ENCODE results near the gene NFATC3. TPM values are rescaled to one million over a fixed set of nuclear protein-coding genes. Genes with fewer than 3 reads are reported as not detected.

NFATC3 gene
- total RNA-seq, 4 donors from 2014 or later = 27.5 to 107 (median 41.6) TPM

- Histone ChIP-seq H3K4me3 (no peak overlapping the region), H3K9me3 (no peaks in the 10 kb centered on the region), H3K27me3 (no peaks in the 10 kb centered on the region), H3K36me3 (no peaks in the 10 kb centered on the region), H3K27ac (no peak overlapping the region), H3K4me1 (no peaks in the 10 kb centered on the region)
- TF ChIP-seq POLR2AphosphoS5 (IDR thresholded peaks at IDR 0.05) (no peak), POLR2A (IDR thresholded peaks at IDR 0.05) (no peak), EP300 (IDR thresholded peaks at IDR 0.05; ENCODE audit: low read depth) (no peak), CTCF (IDR thresholded peaks at IDR 0.05) (no peak)
- DNase-seq = no peak
- intact Hi-C loops (cut with DNase I; ENCODE audit: low total_unique reads) = no loop called here
- WGBS, 2 donors (ENCODE audit: low coverage in 1 of 2) = 85 to 95% methylated on average over 4 of the region's 4 CpGs
- in situ Hi-C loops (cut with MboI; ENCODE audit: low pct_ligation_motif_present in 1 of 4, low pct_unique_long_range_greater_than_20kb in 1 of 4, low sequenced_read_pairs in 3 of 4) = no loop called here
These were observed 132.3 kb downstream of the NFATC3 start for GRCh38 chr16:68217506-68217905.

- DNase-seq = no peak
- in situ Hi-C loops (cut with MboI; ENCODE audit: low pct_ligation_motif_present in 1 of 4, low pct_unique_long_range_greater_than_20kb in 1 of 4, low sequenced_read_pairs in 3 of 4) = loop anchor here in 1 of 4 donors (10.0 kb wide), 1 partner anchor 145 kb away; no protein-coding TSS in a partner anchor
- Histone ChIP-seq H3K4me3 (no peak overlapping the region), H3K9me3 (no peaks in the 10 kb centered on the region), H3K27me3 (no peaks in the 10 kb centered on the region), H3K27ac (no peak overlapping the region), H3K4me1 (no peaks in the 10 kb centered on the region), H3K36me3 (no peaks in the 10 kb centered on the region)
- WGBS, 2 donors (ENCODE audit: low coverage in 1 of 2) = 90 to 100% methylated on average over 1 to 6 of the region's 6 CpGs
- TF ChIP-seq POLR2A (IDR thresholded peaks at IDR 0.05) (no peak), POLR2AphosphoS5 (IDR thresholded peaks at IDR 0.05) (no peak), EP300 (IDR thresholded peaks at IDR 0.05; ENCODE audit: low read depth) (no peak), CTCF (IDR thresholded peaks at IDR 0.05) (no peak)
- intact Hi-C loops (cut with DNase I; ENCODE audit: low total_unique reads) = no loop called here
These were observed 134.7 kb downstream of the NFATC3 start for GRCh38 chr16:68219725-68220351.

- 94% methylated on average over 1 of the region's 1 CpG; no CpG with 5 or more reads in 1 of the 2 donors for WGBS, 2 donors (ENCODE audit: low coverage in 1 of 2)
- TF ChIP-seq EP300 (IDR thresholded peaks at IDR 0.05; ENCODE audit: low read depth) (no peak), POLR2AphosphoS5 (IDR thresholded peaks at IDR 0.05) (no peak), POLR2A (IDR thresholded peaks at IDR 0.05) (no peak), CTCF (IDR thresholded peaks at IDR 0.05) (no peak)
- Histone ChIP-seq H3K4me1 (peaks cover 7 to 13% (median 11%) of the 10 kb centered on the region in 4 donors), H3K36me3 (no peaks in the 10 kb centered on the region), H3K27ac (no peak overlapping the region), H3K27me3 (no peaks in the 10 kb centered on the region), H3K4me3 (no peak overlapping the region), H3K9me3 (no peaks in the 10 kb centered on the region)
- no peak for DNase-seq
- in situ Hi-C loops (cut with MboI; ENCODE audit: low pct_ligation_motif_present in 1 of 4, low pct_unique_long_range_greater_than_20kb in 1 of 4, low sequenced_read_pairs in 3 of 4) = loop anchor here in 1 of 4 donors (10.0 kb wide), 1 partner anchor 148 kb away; no protein-coding TSS in a partner anchor
- intact Hi-C loops (cut with DNase I; ENCODE audit: low total_unique reads) = no loop called here
These were observed 137.9 kb downstream of the NFATC3 start for GRCh38 chr16:68223072-68223471.

- TF ChIP-seq EP300 (IDR thresholded peaks at IDR 0.05; ENCODE audit: low read depth) (no peak), POLR2AphosphoS5 (IDR thresholded peaks at IDR 0.05) (no peak), POLR2A (IDR thresholded peaks at IDR 0.05) (no peak), CTCF (IDR thresholded peaks at IDR 0.05) (no peak)
- DNase-seq = no peak
- peaks cover 10 to 31% (median 25%) of the 10 kb centered on the region in 4 donors for H3K4me1 ChIP-seq
- no peaks in the 10 kb centered on the region for H3K9me3 ChIP-seq
- in situ Hi-C loops (cut with MboI; ENCODE audit: low pct_ligation_motif_present in 1 of 4, low pct_unique_long_range_greater_than_20kb in 1 of 4, low sequenced_read_pairs in 3 of 4) = loop anchor here in 2 of 4 donors (10.0 to 25.0 kb wide), 2 partner anchors 139 to 151 kb away; partner anchors contain the start of gene NFATC3 (in 1 of the 2)
- 87 to 100% methylated on average over 1 to 4 of the region's 4 CpGs for WGBS, 2 donors (ENCODE audit: low coverage in 1 of 2)
- H3K27me3 ChIP-seq = no peaks in the 10 kb centered on the region
- intact Hi-C loops (cut with DNase I; ENCODE audit: low total_unique reads) = loop anchor here (5.0 kb wide), 2 partner anchors 239 to 1284 kb away; no protein-coding TSS in a partner anchor
- H3K36me3 ChIP-seq = no peaks in the 10 kb centered on the region
- no peak overlapping the region for H3K4me3 ChIP-seq
- H3K27ac ChIP-seq = no peak overlapping the region
These were observed 140.9 kb downstream of the NFATC3 start for GRCh38 chr16:68226116-68226515.
